Measurements from ENCODE around the gene ZIC2.

ZIC2 gene

GRCh38 chr13:99953138-99953755 is 28.3 kb upstream of the ZIC2 start:
- no peak for DNase-seq (ENCODE audit: extremely low spot score)
- TF ChIP-seq CTCF (IDR thresholded peaks at IDR 0.05; ENCODE audit: control extremely low read depth, extremely low read depth, low read depth, missing control alignments), result no peak
- CTCF ChIA-PET, result no interaction called here
- POLR2A ChIA-PET, result no interaction called here

- DNase-seq (ENCODE audit: extremely low spot score), result no peak
- CTCF ChIA-PET, result no interaction called here
- POLR2A ChIA-PET, result no interaction called here
- TF ChIP-seq CTCF (IDR thresholded peaks at IDR 0.05; ENCODE audit: control extremely low read depth, extremely low read depth, low read depth, missing control alignments), result no peak
These were observed 26.4 kb upstream of the ZIC2 start for GRCh38 chr13:99955107-99955746.

- TF ChIP-seq CTCF (IDR thresholded peaks at IDR 0.05; ENCODE audit: control extremely low read depth, extremely low read depth, low read depth, missing control alignments), result no peak
- ChIA-PET POLR2A (no interaction called here), CTCF (no interaction called here)
- no peak for DNase-seq (ENCODE audit: extremely low spot score)
These were observed 25.7 kb upstream of the ZIC2 start for GRCh38 chr13:99955747-99956472.

- ChIA-PET CTCF (no interaction called here), POLR2A (no interaction called here)
- no peak for TF ChIP-seq CTCF (IDR thresholded peaks at IDR 0.05; ENCODE audit: control extremely low read depth, extremely low read depth, low read depth, missing control alignments)
- no peak for DNase-seq (ENCODE audit: extremely low spot score)
These were observed 24.9 kb upstream of the ZIC2 start for GRCh38 chr13:99956473-99957349.

GRCh38 chr13:99958406-99959126 is 23.0 kb upstream of the ZIC2 start:
- ChIA-PET CTCF (interaction anchor here (1.0 to 1.2 kb wide), 2 partner anchors 9 kb away, joined by 3 read pairs; no protein-coding TSS in a partner anchor), POLR2A (no interaction called here)
- DNase-seq (ENCODE audit: extremely low spot score), result no peak
- no peak for TF ChIP-seq CTCF (IDR thresholded peaks at IDR 0.05; ENCODE audit: control extremely low read depth, extremely low read depth, low read depth, missing control alignments)
